GM18499 (cell line): Measurements from ENCODE around the gene APOL2.
"Not testable (repeated sequence)": the region's sequence is repeated elsewhere in the genome, so short reads cannot be mapped to it uniquely, and the experiment has no call there.

Source experiments
- ATAC-seq: cut with Tn5 transposase; IDR thresholded peaks from one replicate; pipeline ENCODE4 v1.9.1; 2021; ENCODE audit warnings: moderate number of reproducible peaks; ENCODE audit not compliant: insufficient read depth, unreplicated experiment

APOL2 gene

DNA sequence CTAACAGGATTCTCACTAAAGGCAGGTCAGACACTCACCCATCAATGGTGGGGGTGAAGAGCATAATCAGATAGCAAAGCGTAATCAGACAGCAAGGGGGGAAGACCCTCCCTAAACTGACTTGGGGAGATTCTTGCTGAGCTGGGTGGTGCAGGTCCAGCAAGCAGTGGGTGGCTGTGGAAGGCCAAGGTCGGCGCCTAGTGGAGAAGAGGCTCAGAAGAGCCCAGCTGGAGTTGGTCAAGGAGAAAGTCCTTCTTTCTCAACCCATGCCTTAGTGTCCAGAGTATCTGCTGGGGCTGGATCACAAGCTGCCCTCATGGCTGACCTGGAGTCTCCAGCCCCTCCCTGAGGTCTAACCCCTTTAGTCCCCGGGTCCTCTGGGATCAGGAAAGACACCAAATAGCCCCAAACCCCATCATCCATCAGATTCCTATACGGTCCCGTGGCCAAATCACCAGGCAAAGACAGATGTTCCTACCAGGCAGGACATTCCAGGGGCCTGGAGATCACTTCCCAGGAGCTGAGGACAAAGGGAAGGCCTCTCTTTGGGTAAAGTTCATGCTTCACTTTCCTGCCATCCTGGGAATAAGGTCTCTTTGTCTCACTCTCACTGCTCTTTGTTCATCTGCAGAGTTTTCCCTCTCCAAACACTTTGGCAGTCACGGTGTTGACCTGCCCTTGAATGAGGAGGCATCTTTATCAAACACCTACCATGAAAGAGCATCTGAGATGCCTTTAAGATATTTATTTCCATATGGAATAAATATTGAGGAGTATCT lies 24.7 kb upstream of the APOL2 start:
- not testable (repeated sequence) for ATAC-seq

DNA sequence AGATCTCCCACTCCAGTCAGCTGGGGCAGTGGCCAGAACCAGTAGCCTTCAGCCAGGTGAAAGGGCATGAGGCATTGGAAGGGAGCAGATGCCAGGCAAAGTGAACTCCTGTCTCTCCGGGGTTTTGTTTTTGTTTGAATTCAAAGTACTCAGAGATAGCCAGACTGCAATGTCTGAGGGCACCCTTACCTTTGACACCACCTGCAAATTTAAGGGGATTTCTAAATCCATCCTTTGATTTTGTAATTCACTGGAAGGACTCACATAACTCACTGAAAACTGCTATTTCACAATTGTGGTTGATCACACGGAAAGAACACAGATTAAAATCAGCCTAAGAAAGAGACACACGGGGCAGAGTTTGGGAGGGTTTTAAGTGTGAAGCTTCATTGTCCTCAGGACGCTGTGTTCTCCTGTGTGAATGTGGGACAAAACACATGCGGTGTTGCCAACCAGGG lies 23.9 kb upstream of the APOL2 start:
- ATAC-seq: not testable (repeated sequence)

DNA sequence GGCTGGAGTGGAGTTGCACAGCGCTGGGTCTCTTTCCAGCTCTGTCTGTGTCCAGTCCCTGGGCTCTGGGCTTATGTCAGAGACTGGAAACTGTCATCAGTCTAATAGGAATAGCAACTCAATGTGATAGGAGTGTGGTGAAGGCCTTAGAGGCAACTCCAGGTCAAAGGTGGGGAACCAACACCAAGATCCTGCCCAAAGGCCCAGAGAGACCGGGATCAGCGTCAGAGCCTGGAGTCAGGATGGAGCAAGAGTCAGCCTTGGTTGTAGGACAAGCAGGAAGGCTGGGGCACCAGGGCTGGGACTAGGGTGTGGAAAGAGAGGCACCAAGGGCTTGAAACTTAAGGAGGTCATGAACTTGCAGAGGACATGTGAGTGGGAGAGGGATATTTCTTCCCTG lies 23.0 kb upstream of the APOL2 start:
- not testable (repeated sequence) for ATAC-seq

DNA sequence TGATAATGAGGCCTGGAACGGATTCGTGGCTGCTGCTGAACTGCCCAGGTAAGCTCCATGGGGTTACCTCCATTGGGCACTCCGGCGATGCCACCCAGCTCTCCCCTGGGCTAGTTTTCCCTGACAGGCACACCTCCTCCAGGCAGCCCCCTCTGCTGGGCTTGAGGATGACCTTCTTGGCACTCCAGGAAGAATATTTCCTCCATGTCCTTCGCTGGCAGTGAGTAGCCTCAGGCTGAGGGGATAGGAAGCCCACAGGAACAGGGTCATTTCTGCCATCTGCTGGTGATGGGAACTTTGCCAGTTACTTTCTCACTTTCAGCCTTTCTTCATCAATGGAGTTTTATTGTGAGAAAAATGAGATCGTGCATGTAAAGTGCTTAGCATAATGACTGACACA lies 22.3 kb upstream of the APOL2 start:
- ATAC-seq: not testable (repeated sequence)

DNA sequence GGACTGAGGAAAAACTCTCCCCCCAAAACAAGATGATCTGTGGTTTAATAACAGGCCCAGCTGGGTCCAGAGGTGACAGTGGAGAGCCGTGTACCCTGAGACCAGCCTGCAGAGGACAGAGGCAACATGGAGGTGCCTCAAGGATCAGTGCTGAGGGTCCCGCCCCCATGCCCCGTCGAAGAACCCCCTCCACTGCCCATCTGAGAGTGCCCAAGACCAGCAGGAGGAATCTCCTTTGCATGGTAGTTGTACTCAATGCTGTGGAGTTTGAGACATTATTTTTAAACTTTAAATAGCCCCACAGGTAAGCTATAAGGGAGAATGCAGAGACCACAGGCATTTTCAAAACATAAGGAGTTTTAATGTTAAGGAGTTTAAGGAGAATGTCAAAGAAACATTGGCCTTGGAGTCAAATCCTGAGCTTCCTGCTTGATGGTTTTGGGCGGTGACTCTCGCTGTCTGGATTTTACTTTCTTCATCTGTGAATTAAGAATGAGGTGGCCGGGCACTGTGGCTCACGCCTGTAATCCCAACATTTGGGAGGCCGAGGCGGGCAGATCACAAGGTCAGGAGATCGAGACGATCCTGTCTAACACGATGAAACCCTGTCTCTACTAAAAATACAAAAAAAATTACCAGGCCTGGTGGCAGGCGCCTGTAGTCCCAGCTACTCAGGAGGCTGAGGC lies 20.4 kb upstream of the APOL2 start:
- no peak for ATAC-seq

DNA sequence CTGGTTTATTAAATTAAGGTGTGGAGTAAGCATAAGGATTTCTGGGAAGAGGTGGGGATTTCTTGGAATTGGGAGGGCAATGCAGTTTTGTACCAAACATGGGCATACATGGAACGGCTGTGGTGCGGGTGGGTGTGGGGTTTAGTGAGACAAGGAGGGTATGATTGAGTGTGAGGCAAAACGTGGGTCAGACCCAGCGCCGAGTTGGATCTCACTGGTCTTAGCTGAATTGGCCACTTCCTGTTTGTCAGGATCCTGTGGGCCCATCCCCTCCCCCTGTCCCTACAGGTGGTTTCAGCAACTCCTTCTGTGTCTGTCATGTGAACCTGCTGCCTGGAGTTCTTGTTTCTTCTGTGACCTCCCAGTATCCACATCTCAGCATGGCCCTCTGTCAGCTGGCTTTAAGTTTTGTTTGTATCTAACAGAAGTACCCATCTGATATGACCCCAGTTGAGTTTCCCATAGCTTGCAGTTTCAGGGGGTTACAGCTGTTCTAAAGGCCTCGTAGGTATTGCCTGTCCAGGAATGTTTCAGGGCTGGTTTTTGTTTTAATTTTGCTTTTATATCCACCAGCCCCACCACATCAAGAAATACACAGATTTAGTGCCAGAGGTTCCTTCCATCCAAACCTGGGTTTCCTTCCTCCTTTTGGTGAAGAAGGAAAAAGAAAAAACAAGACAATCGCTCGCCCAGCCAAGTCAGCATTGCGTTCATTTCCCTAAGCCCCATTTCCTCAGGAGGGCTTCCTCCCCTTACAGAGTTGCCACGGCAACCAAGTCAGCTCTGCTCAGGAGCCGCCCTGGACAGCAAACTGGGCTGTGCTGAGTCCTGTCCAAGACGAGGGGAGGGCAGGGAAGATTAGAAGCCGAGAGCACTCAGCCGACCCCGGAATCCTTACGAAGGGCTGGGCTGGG lies 19.6 kb upstream of the APOL2 start:
- no peak for ATAC-seq

DNA sequence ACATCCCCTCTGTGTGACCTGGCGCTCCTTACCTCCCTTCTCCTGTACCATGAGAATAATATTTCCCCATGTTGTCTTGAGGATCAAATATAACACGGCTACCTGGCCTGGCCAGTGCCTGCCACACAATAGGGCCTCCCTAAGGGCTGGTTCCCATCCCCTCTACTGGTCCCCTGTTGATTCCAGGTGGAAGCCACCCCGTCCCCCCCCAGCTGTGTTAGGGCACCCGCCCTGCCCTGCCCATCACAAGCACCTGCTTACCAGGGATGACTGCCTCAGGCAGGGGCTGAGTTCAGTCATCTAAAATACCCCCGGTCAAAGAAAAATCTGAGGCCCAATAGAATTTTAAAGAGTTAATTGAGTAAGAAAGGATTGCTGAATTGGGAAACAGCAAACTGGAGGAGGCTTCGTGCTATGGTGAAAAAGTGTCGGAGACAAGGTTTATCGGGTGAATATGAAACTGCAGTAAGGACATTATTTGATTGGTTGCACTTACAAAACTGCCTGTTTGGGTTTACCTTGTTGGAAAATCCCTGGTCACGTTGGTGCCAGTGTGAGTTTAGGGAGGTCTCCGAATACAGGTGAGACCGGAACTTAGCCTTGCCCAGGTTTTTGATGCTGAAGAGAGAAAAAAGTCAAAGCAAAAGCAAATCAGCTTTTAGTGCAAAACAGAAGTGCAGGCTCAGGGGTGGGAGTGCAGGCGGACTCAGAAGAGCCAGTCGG lies 18.8 kb upstream of the APOL2 start:
- ATAC-seq: no peak

DNA sequence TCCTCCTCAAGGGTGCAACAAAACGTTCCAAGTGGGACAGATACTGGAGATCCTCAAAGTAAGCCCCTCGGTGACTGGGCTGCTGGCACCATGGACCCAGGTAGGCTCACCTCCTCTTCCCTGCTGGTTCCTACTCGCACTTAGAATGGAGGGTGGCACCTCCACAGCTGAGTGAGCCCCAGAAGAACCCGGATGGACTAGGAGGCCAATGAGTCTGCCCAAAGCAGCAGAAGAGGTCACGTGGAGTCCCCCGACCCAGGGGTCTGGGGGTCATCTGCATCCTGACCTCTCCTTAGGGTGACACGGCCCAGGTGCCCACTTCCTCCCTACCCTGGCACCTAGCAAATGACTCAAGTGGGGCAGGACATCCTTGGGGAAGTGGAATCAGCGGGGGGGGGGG lies 18.0 kb upstream of the APOL2 start:
- no peak for ATAC-seq

DNA sequence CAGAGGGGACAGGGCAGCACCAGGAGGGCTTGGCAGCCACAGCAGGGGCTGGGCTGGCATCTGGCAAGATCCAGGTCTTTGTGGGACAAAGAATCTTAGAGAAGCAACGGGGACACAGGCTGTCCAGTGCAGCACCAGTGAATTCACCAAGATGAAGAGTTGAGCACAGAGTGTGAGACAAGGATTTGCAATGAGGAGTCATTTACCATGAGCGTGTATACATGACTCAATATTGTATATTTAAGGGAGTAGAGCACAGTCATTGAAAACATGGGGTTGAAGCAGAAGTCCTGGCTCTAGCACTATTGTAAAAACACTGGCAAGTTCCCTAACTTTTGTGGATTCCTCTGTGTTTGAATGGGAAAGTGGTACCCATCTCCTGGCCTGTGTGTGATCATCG lies 17.2 kb upstream of the APOL2 start:
- no peak for ATAC-seq

DNA sequence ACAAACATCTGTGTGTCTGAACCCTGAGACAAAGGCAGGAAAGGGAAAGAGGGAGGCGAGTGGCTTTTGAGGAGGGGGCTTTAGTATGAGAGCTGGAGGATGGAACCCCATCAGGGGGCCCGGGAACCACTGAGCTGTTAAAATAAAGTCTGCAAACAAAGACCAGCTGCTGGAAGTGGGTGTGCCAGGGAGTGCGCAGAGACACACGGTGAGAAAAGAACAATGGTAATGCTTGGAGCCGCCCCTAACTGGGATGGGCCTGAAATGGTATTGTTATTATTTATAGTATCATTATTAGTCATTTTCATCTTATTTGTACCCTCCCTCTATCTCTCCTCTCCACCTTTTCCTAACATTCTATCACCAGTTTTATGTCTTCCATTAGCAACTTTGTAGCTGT lies 16.2 kb upstream of the APOL2 start:
- ATAC-seq: not testable (repeated sequence)

DNA sequence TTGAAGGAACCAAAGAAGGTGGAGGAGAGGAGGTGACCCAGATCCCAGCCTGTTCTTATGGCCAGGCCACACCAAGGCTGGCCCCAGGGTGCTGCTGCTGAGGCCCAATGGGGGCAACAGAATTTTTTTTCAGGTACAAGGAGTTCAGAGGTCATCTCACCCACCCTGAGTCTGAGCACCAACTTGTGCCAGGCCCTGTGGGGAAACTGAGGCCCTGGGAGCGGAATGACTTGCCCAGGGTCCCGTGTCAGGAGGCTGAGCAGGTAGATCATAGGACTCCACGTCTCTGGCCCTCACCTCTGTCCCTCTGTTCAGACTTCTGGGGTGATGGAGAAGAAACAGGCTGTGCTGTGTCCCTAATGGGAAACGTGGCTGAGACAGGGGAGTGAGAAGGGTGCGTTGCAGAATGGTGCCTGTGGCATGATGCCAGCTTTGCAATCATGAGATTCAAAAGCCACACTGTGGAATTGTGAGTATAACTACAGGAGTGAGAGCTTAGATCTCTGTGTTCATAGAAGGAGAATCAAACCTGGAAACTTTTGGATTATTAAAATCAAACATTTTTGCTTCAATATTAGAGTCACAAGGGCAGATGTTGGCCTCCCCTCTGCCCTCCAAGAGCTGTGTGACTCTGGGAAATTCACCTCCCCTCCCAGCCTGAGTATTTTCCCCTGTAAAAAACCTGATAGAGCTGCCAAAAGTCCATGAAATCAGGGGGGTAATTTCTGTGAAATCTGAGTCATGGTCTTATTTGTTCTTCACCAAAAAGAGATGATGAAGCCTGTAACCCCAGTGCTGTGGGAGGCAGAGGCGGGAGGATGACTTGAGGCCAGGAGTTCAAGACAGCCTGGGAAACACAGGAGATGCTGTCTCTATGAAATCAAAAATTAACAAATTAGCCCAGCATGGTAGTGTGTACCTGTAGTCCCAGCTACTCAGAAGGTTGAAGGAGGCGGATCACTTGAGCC lies 14.5 kb upstream of the APOL2 start:
- no peak for ATAC-seq

DNA sequence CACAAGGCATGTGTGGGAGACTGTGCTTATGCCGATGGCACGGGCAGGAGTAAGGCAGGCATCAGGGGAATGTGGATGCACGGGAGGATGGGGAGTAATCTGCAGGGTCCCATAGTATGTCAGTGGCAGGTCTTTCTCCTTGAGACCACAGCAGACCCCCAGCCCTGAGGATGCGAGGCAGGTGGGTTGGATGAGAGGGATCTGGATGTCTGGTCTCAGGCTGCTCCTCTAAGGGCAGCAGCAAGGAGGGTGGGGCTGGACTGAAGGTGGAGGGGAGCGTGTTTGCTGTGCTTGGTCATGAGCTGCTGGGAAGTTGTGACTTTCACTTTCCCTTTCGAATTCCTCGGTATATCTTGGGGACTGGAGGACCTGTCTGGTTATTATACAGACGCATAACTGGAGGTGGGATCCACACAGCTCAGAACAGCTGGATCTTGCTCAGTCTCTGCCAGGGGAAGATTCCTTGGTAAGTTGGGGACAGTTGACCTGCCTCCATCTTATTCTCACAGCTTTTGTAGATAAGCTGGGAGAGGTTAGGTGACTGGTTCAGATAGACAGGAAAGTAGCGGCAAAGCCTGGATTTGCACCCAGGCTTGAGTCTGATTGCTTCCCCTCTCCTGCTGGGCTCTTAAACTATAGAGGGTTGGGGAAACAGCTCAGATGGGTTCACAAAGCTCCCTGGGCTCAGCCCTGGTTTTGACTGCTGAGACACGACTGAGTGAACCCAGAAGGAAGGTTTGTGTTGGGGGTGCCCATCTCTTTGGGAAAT lies 13.6 kb upstream of the APOL2 start, which contains the start of gene APOL1:
TSS of gene APOL1 (plus strand) at position 380 of the 769 bp plus-strand sequence. CDS start 1,823 bp downstream, outside the sequence.
- ATAC-seq: no peak

DNA sequence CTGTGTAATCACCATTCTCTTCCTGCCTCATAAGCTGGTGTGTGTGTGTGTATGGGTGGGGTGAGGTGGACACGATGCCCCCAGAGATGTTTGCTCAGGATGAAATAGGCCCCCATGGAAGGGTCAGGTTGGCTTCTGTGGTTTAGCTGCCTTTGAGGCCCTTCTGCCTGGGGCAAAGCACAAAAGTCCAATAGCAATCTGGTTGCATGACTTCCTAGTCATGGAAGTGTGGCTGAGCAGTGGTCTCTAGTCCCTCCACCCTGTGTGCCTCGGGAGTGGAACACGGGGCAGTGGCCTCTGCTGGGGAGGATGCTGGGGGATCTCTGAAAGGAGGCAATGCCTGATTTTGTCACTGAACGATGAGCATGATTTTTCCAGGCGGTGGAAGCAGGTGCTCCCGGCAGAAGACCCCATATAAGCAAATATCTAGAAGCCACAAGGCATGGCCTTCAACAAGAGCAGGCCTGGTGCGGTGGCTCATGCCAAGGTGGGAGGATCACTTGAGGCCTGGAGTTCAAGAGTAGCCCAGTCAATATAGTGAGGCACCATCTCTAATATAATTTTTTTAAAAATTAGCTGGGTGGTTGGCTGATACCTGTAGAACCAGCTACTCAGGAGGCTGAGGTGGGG lies 12.8 kb upstream of the APOL2 start:
- not testable (repeated sequence) for ATAC-seq

DNA sequence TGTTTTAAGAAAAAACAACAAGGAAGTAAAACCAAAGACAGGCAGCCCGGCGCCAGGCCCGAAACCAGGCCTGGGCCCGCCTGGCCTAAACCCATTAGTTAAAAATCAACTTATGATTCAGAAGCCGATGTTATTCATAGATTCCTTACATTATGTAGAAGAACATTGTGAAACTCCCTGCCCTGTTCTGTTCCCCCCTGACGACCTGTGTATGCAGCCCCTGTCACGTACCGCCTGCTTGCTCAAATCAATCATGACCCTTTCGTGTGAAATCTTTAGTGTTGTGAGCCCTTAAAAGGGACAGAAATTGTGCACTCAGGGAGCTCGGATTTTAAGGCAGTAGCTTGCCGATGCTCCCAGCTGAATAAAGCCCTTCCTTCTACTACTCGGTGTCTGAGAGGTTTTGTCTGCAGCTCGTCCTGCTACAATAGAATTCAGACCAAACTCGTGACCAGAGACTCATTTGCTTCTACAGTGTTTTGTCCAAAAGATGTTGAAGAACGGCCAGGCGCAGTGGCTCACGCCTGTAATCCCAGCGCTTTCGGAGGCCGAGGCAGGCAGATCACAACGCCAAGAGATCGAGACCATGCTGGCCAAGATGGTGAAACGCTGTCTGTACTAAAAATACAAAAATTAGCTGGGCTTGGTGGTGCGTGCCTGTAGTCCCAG lies 11.1 kb upstream of the APOL2 start:
- ATAC-seq: not testable (repeated sequence)

DNA sequence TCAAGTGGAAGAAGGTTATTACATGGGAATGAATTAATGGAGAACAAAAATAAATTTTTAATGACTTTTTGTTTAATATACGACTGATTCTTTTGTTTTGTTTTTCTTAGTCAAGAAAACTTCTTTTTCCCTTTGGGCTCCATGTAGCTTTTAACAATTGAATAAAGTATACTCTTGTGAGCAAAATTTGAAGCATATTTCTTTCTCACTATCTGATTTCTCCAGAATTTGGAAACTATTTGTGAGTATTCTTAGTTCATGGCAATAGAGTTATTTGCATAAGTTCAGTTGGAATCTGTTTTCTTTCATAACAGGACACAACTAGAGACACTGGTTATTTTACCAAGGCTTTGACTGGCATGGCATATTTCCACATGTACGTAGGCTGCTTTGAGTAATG lies 9.8 kb upstream of the APOL2 start:
- ATAC-seq: no peak

DNA sequence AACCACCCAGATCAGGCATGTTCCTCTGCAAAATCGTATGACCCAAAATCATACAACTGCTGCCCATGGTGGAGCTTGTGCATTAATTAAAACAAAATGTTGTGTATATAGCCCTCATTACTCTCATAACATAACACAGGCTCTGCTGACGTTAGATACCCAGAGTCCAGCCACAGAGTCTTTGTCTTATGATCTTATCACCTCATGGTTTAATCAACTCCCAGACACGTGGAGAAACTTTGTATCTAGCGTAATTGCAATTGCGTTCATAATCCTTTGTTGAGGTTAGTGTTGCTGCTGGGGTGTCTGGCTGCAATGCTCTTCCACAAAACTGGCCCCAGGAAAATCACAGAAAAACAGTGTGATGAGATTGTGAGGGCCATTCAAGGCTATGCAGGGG lies 8.6 kb upstream of the APOL2 start:
- no peak for ATAC-seq

DNA sequence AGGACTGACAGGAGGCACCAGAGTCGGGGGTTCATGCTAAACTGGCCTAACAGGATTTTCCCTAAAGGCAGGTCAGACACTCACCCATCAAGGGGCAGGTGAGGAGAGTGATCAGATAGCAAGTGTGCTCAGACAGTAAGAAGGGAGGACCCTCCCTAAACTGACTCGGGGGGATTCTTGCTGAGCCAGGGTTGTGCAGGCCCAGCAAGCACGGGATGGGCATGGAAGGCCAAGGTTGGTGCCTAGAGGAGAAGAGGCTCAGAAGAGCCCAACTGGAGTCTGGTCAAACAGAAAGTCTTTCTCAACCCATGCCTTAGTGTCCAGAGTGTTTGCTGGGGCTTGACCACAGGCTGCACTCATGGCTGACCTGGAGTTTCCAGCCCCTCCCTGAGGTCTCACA lies 7.4 kb upstream of the APOL2 start:
- no peak for ATAC-seq
